HG03159 (cell line): Measurements from ENCODE around the gene PDE6H.

Experiments used
- ATAC-seq: cut with Tn5 transposase; IDR thresholded peaks from one replicate; pipeline ENCODE4 v1.9.1; 2021; ENCODE audit warnings: mild to moderate bottlenecking, moderate library complexity; ENCODE audit not compliant: unreplicated experiment

PDE6H gene

GRCh38 chr12:14950982-14951746 is 21.7 kb upstream of the PDE6H start:
- ATAC-seq = no peak

DNA sequence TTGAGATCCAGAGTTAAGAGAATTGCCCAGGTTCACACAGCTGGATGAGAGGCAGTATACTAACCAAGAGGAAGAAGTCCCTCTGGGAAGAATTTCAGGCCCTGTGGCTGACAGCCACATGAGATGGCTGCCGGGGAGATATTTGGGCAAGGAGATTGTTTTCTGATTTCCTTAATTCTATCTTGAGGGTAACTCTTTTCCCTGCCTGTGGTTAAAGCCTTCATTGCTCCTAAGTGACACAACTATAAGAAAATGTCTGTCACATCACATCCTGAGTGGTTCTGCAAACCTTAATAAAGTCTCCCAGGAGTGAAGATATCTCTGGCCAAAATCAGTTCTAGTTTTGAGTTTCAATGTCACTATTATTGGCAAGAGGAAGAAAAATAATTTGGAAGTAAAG is 21.0 kb upstream of the PDE6H start:
- no peak for ATAC-seq

DNA sequence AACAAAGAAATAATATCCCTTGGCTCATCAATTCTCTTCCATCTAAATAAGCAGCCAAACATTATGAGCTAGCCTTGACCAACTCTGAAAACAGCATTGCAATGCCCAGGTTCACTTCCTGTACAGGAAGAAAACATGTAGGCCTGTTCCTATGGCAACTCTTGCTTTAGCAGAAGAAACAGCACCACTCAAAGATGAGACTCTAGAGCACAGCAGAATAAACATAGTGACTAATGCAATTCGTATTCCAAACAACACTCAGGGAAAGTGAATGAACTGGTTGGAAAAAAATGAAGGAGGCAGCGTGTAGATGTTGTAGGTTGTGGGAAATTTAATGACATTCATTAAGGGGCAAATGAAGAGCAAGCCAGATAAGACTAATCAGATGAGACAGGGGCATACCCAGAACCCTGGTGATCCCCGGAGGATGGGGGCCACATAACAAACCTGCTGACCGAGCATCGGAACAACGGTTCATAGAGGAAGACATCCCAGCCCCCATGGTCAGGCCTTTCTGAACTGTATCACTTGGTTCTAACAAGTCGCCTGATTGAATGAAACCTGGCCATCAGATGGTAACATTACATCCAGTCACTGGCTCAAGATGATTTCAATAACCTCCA is 20.4 kb upstream of the PDE6H start:
- peak; percentile 65 for ATAC-seq

DNA sequence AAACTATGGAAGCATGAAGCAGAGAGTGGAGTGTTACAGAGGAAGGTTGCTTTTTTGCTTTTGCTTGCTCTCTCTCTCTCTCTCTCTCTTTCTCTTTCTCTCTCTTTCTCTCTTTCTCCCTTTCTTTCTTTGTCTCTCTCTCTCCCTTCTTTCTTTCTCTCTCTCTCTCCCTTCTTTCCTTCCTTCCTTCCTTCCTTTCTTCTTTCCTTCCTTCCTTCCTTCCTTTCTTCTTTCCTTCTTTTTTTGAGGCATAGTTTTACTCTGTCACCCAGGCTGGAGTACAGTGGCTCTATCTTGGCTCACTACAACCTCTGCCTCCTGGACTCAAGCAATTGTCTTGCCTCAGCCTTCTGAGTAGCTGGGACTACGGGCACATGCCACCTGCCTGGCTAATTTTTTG is 19.1 kb upstream of the PDE6H start:
- ATAC-seq = no peak

DNA sequence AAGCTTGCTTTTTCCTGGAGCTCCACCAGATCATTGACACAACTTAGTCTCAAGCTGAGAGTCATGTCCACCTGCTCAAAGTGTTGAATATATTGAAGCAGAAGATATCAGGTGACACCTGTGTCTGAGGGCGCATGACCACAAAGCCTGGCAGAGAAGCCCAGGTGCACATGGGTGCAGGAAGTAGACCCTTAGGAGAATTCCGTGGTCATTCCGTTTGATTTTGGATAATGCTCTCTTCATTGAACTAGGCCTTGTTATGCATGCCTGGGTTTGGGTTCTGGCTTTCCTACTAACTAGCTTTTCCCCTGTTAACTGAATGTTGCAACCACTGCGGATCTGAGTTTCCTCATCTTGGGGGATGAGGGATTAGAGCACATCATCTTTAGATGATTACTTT is 18.6 kb upstream of the PDE6H start:
- no peak for ATAC-seq

- ATAC-seq = peak; percentile 35
Observed at GRCh38 chr12:14956024-14956891, 16.6 kb upstream of the PDE6H start.

GRCh38 chr12:14956905-14957304 is 15.9 kb upstream of the PDE6H start:
- ATAC-seq = no peak

GRCh38 chr12:14957551-14958168 is 15.2 kb upstream of the PDE6H start:
- no peak for ATAC-seq

GRCh38 chr12:14958361-14959125 is 14.3 kb upstream of the PDE6H start:
- ATAC-seq = no peak

DNA sequence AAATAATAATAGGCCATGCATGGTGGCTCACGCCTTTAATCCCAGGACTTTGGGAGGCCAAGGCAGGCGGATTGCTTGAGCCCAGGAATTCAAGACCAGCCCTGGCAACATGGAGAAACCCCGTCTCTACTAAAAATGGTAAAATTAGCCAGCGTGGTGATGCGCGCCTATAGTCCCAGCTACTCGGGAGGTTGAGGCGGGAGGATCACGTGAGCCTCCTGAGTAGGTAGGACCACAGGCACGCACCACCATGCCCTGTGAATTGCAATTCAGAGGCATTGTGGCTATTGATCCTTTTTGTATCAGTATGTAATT is 13.8 kb upstream of the PDE6H start:
- no peak for ATAC-seq

- ATAC-seq = no peak
Observed at GRCh38 chr12:14959463-14959862, 13.4 kb upstream of the PDE6H start.

GRCh38 chr12:14959916-14960496 is 12.8 kb upstream of the PDE6H start:
- ATAC-seq = no peak

DNA sequence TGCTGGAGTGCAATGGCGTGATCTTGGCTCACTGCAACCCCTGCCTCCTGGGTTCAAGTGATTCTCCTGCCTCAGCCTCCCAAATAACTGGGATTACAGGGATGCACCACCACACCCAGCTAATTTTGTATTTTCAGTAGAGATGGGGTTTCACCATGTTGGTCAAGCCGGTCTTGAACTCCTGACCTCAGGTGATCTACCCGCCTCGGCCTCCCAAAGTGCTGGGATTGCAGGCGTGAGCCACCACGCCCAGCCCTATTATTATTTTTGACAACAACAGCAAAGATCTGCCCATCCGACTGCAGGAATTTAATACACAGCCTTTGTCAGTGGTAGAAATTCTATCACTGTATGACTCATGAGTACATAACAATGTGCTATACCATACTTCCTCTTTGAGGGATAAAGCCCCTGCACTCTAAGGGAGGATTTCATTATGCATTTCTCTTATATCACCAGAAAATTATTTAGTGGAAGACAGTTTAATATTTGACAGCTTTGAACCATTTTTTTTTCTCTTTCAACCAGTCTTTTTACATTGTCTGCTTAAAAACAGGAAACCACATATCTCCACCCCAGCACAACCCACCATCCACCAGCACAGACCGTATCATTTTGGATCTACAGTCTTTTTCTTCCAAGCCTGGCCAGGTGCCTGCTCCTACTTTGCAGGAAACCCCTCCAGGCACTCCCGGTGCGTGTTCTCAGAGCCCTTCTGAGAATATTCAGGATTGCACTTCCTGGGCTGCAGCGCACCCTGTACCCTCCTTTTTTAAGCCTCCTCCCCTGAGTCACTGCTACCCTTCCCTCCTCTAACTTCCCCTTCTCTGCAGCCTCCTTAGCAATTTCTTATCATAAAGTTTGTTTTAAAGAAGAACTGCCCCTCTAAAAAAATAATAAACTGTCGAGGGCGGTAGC is 12.0 kb upstream of the PDE6H start:
- peak; percentile 37 for ATAC-seq

DNA sequence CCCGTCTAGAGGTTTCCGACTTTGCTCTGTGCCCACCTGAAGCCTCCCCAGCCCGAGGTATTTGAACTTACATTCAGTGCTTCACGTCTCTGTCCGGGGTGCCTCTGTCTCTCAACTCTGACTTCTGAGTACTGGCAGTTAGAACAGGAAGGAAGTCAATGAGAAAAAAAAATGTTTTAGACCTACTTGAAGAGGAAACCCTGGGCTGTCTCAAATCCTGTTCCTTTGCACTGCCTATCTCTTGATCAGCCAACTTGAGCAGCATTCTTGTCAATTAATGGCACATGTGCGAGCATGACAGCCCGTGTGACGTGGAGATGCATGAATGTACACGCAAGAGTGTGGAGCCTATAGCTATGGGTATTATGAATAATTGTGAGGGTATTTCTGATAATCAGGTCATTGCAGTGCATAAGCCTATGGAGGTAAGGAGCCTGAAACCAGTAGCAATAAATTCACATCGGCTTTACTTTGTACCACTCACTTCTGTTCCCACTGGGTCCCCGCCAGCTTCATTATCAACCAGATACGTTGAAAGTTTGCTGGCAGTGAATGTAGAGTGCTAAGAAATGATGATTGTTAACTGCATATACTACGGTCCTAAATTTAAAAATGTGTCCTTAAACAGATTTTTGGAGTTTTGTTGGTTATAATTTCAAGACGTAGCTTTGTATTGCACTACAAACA is 11.2 kb upstream of the PDE6H start, which contains the start of gene ARHGDIB:
ARHGDIB (minus strand) TSS at position 136 of the 687 bp plus-strand sequence. CDS start 10,889 bp downstream, outside the sequence.
- ATAC-seq = peak; percentile 71

DNA sequence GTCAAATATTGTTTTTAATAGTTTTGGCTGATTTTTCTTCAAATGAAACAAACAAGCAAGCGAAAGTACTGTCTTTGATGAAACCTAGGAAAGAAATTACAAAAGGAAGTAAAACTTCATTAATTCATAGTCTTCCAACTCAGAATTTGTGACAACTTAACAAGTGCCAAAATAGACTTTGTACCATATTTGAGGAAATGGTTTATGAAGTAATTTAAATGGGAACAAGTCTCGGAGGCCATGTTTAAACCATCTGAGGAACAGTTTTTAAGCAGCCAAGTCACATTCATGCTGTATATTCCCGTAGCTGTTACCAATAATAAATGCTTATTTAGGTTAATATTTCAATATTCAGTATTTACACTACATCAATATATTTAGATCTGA is 10.7 kb upstream of the PDE6H start:
- ATAC-seq = no peak

GRCh38 chr12:14962797-14963196 is 10.0 kb upstream of the PDE6H start:
- ATAC-seq = no peak

GRCh38 chr12:14963520-14963919 is 9.3 kb upstream of the PDE6H start:
- no peak for ATAC-seq

DNA sequence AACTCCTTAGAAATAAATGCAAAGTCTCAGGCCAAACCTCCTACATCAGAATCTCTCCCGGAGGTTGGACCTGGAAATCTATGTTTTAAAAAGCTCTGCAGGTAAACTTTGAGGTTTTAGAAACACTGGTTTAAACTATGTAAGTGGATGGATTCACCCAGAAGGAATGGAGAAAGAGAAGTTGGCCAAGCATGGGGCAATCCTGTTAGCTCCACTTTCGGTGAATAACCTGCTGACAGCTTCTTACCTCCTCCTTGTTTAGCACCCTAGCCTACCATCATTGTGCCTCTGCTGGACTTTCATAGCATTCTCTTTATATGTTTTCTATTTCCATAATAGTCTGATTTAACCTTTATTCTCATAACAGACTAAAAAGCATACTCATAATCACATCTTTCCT is 8.4 kb upstream of the PDE6H start:
- no peak for ATAC-seq

DNA sequence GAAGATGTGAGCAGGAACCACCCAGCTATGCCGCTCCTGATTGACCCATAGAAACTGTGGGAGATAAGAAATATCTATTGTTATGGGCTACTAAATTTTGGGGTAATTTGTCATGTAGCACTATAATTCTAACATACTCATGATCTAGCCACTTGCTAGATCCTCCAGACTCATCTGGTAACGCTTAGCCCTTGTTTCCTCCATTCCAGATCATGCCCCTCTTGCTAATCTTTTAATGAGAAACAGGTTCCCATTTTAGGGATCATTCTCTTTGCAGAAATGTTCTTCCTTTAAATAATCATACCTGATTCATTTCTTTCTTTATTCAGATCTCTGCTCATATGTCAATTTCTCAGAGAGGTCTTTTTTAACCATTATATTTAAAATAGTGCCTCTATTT is 7.6 kb upstream of the PDE6H start:
- ATAC-seq = no peak
